DND-41 (cell line): Measurements from ENCODE around the gene NAALADL1.
A peak's percentile ranks its signal among the peaks of the same experiment; 100 is the strongest.

ENCODE experiments used
- ATAC-seq: fragments of 200-7000 bp; cut with Tn5 transposase; 3 replicates; pipeline ENCODE4 v1.9.1; 2021; ENCODE audit warnings: low read depth; ENCODE audit not compliant: insufficient read depth
- DNase-seq: peaks from one replicate; pipeline ENCODE4 v3.0.0-alpha.2; 2020
- H2AFZ ChIP-seq: 2 replicates; pipeline ENCODE4 v1.6.0; 2012; ENCODE audit warnings: low read depth, low read length
- H3K27ac ChIP-seq: 2 replicates; pipeline ENCODE4 v1.5.1; 2012; ENCODE audit warnings: low read length, inconsistent platforms
- H3K27me3 ChIP-seq: fragments of 200-600 bp; sonication (generic); 2 replicates; pipeline ENCODE4 v1.6.0; 2012; ENCODE audit warnings: low read length, mild to moderate bottlenecking, inconsistent platforms; ENCODE audit not compliant: insufficient read depth, poor library complexity
- H3K36me3 ChIP-seq: 2 replicates; pipeline ENCODE4 v1.5.1; 2012; ENCODE audit warnings: low read length, inconsistent platforms; ENCODE audit not compliant: insufficient read depth
- H3K4me1 ChIP-seq: 2 replicates; pipeline ENCODE4 v1.5.1; 2012; ENCODE audit warnings: mild to moderate bottlenecking, low read length; ENCODE audit not compliant: insufficient read depth
- H3K4me2 ChIP-seq: 2 replicates; pipeline ENCODE4 v1.6.0; 2012; ENCODE audit warnings: mild to moderate bottlenecking, moderate library complexity, low read length, inconsistent platforms; ENCODE audit not compliant: insufficient read depth
- H3K4me3 ChIP-seq, 2 experiments: fragments of 200-600 bp in 1 of 2; shearing (Covaris generic) in 1 of 2; 2 replicates each; pipeline ENCODE4 v1.5.1; 2012 to 2016; ENCODE audit warnings: inconsistent platforms in 2 of 2, low read length in 2 of 2, mild to moderate bottlenecking in 2 of 2, low read depth in 1 of 2, moderate library complexity in 1 of 2
- H3K79me2 ChIP-seq: 2 replicates; pipeline ENCODE4 v1.6.0; 2012; ENCODE audit warnings: low read length, inconsistent platforms; ENCODE audit not compliant: insufficient read depth
- H3K9ac ChIP-seq: 2 replicates; pipeline ENCODE4 v1.6.0; 2012; ENCODE audit warnings: low read depth, mild to moderate bottlenecking, inconsistent platforms, low read length, moderate library complexity
- H3K9me3 ChIP-seq: 2 replicates; pipeline ENCODE4 v1.5.1; 2012; ENCODE audit warnings: low read length, moderate library complexity, mild to moderate bottlenecking, inconsistent platforms; ENCODE audit not compliant: insufficient read depth, severe bottlenecking
- H4K20me1 ChIP-seq: 2 replicates; pipeline ENCODE4 v1.6.0; 2012; ENCODE audit warnings: low read length; ENCODE audit not compliant: insufficient read depth
- CTCF ChIP-seq: IDR thresholded peaks from 2 replicates; pipeline ENCODE4 v1.5.1; 2012; ENCODE audit warnings: borderline replicate concordance, low read length, moderate library complexity, mild to moderate bottlenecking; ENCODE audit not compliant: poor library complexity, severe bottlenecking; ENCODE audit errors: extremely low read depth
- EZH2 ChIP-seq: IDR thresholded peaks from 3 replicates; pipeline ENCODE4 v1.6.1; 2012; ENCODE audit warnings: borderline replicate concordance, low read depth, mild to moderate bottlenecking, moderate library complexity, low read length, inconsistent platforms; ENCODE audit not compliant: severe bottlenecking

The NAALADL1 gene

GRCh38 chr11:65016705-65017104 lies 41.6 kb downstream of the NAALADL1 start:
- no peak for ATAC-seq
- Histone ChIP-seq H3K36me3 (peaks cover 46% of the 10 kb centered on the region), H3K27me3 (no peaks in the 10 kb centered on the region), H3K9ac (no peak overlapping the region), H3K4me3 (no peak overlapping the region), H2AFZ (no peak overlapping the region), H4K20me1 (peaks cover 20% of the 10 kb centered on the region), H3K4me2 (peak overlapping the region; percentile 17; the same call in 1 of the 2 replicates), H3K27ac (no peak overlapping the region), H3K4me1 (peaks cover 31% of the 10 kb centered on the region), H3K79me2 (peaks cover 38% of the 10 kb centered on the region), H3K9me3 (no peaks in the 10 kb centered on the region)
- TF ChIP-seq CTCF (no peak), EZH2 (no peak)
- DNase-seq = no peak

- Histone ChIP-seq H3K9ac (peak overlapping the region; percentile 92), H4K20me1 (peaks cover 14% of the 10 kb centered on the region), H3K4me1 (peaks cover 31% of the 10 kb centered on the region), H3K4me2 (peak overlapping the region; percentile 81), H2AFZ (peak overlapping the region; percentile 93), H3K36me3 (peaks cover 31% of the 10 kb centered on the region), H3K27ac (peak overlapping the region; percentile 98), H3K79me2 (peaks cover 38% of the 10 kb centered on the region), H3K27me3 (no peaks in the 10 kb centered on the region), H3K4me3 (peak overlapping the region; percentile 77 to 85), H3K9me3 (no peaks in the 10 kb centered on the region)
- no peak for TF ChIP-seq EZH2
- TF ChIP-seq CTCF = no peak
- peak; percentile 6; the same call in 2 of the 3 replicates for ATAC-seq
- no peak for DNase-seq
Measured at GRCh38 chr11:65014726-65015227, 43.6 kb downstream of the NAALADL1 start.

- DNase-seq = peak; percentile 94
- TF ChIP-seq CTCF (peak; percentile 49), EZH2 (no peak)
- Histone ChIP-seq H3K27ac (peak within 1 kb of the TSS; percentile 98), H3K4me3 (peak within 1 kb of the TSS; percentile 77 to 85), H3K4me2 (peak within 1 kb of the TSS; percentile 81), H3K79me2 (peaks cover 38% of the 10 kb centered on the region), H3K27me3 (no peaks in the 10 kb centered on the region), H3K36me3 (peaks cover 27% of the 10 kb centered on the region), H3K9me3 (no peaks in the 10 kb centered on the region), H4K20me1 (peaks cover 14% of the 10 kb centered on the region), H2AFZ (peak within 1 kb of the TSS; percentile 93), H3K4me1 (peaks cover 31% of the 10 kb centered on the region), H3K9ac (peak within 1 kb of the TSS; percentile 92)
- peak; percentile 83 for ATAC-seq
Measured at GRCh38 chr11:65013888-65014725, 44.2 kb downstream of the NAALADL1 start, which contains the start of gene ARL2. TSS of gene ARL2 (plus strand) at chr11:65014160. CDS start at chr11:65014208, 48 bp downstream.
